ENCODE data around the gene MLXIP.

The MLXIP gene

DNA sequence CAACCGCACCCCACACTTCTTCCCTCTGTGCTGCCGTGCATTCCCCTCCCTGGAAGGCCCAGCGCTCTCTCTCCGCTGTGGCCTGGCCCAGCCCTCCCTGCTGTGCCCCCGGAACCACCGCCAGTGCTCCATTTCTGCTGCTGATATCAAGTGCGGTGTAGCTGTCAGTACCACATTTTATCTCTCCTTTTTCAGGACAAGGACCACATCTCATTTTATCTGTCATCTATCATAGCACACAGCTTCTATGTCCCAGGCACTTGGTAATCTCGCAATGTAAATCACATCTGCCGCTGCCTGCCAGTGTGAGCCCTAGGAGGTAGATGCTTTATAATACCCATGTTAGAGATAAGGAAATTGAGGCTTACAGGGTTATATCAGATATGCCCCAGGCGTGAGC lies 77.1 kb downstream of the MLXIP start:
- Histone ChIP-seq H3K27me3 (ENCODE audit: insufficient read depth, low read length, poor library complexity) (no peaks in the 10 kb centered on the region), H3K4me1 (ENCODE audit: control insufficient read depth, low read depth, low read length) (no peaks in the 10 kb centered on the region), H3K36me3 (ENCODE audit: control insufficient read depth, insufficient read depth, low read length) (no peaks in the 10 kb centered on the region), H4K5ac (ENCODE audit: low read length) (no peak overlapping the region), H3K56ac (ENCODE audit: low read length) (peak overlapping the region; percentile 69), H3K79me2 (ENCODE audit: control insufficient read depth, insufficient read depth, low read length) (no peaks in the 10 kb centered on the region), H3K4ac (ENCODE audit: low read depth, low read length) (no peak overlapping the region), H2BK5ac (ENCODE audit: low read length) (peak overlapping the region; percentile 14), H3K9ac (ENCODE audit: low read length) (no peak overlapping the region), H3K18ac (ENCODE audit: low read length) (no peak overlapping the region), H3K79me1 (ENCODE audit: low read length) (no peaks in the 10 kb centered on the region), H2BK15ac (replicated peaks; ENCODE audit: low read depth) (no peak overlapping the region), H4K8ac (ENCODE audit: low read depth, low read length) (no peak overlapping the region), H3K4me2 (ENCODE audit: low read length) (no peak overlapping the region), H3K27ac (ENCODE audit: low read depth, low read length) (peak overlapping the region; percentile 18), H3K4me3 (ENCODE audit: low read length) (no peak overlapping the region), H3K23ac (ENCODE audit: low read length) (no peak overlapping the region), H2AK5ac (ENCODE audit: low read length) (no peak overlapping the region), H2BK120ac (ENCODE audit: low read depth, low read length) (no peak overlapping the region)
- WGBS (ENCODE audit: extremely low coverage, insufficient coverage, low lambda C conversion rate), result no CpG with 5 or more reads among the region's 10 CpGs
- peak; percentile 92 for DNase-seq

GRCh38 chr12:122158700-122159285 lies 80.2 kb downstream of the MLXIP start:
- H3K9ac ChIP-seq (ENCODE audit: low read length), result no peak overlapping the region
- no peak overlapping the region for H3K56ac ChIP-seq (ENCODE audit: low read length)
- no peak overlapping the region for H3K4me3 ChIP-seq (ENCODE audit: low read length)
- H3K36me3 ChIP-seq (ENCODE audit: control insufficient read depth, insufficient read depth, low read length), result no peaks in the 10 kb centered on the region
- WGBS (ENCODE audit: extremely low coverage, insufficient coverage, low lambda C conversion rate), result no CpG with 5 or more reads among the region's 7 CpGs
- H4K5ac ChIP-seq (ENCODE audit: low read length), result no peak overlapping the region
- H2AK5ac ChIP-seq (ENCODE audit: low read length), result no peak overlapping the region
- H3K79me1 ChIP-seq (ENCODE audit: low read length), result no peaks in the 10 kb centered on the region
- no peak for DNase-seq
- H3K23ac ChIP-seq (ENCODE audit: low read length), result no peak overlapping the region
- no peak overlapping the region for H3K27ac ChIP-seq (ENCODE audit: low read depth, low read length)
- no peak overlapping the region for H3K4me2 ChIP-seq (ENCODE audit: low read length)
- H3K4ac ChIP-seq (ENCODE audit: low read depth, low read length), result no peak overlapping the region
- H2BK5ac ChIP-seq (ENCODE audit: low read length), result no peak overlapping the region
- no peak overlapping the region for H2BK120ac ChIP-seq (ENCODE audit: low read depth, low read length)
- no peak overlapping the region for H2BK15ac ChIP-seq (replicated peaks; ENCODE audit: low read depth)
- no peak overlapping the region for H3K18ac ChIP-seq (ENCODE audit: low read length)
- no peak overlapping the region for H4K8ac ChIP-seq (ENCODE audit: low read depth, low read length)
- H3K4me1 ChIP-seq (ENCODE audit: control insufficient read depth, low read depth, low read length), result no peaks in the 10 kb centered on the region
- H3K27me3 ChIP-seq (ENCODE audit: insufficient read depth, low read length, poor library complexity), result no peaks in the 10 kb centered on the region
- H3K79me2 ChIP-seq (ENCODE audit: control insufficient read depth, insufficient read depth, low read length), result no peaks in the 10 kb centered on the region

- peak; percentile 66 for DNase-seq
- H3K23ac ChIP-seq (ENCODE audit: low read length), result no peak overlapping the region
- no peaks in the 10 kb centered on the region for H3K79me2 ChIP-seq (ENCODE audit: control insufficient read depth, insufficient read depth, low read length)
- no peak overlapping the region for H3K18ac ChIP-seq (ENCODE audit: low read length)
- no peak overlapping the region for H3K9ac ChIP-seq (ENCODE audit: low read length)
- no peak overlapping the region for H4K8ac ChIP-seq (ENCODE audit: low read depth, low read length)
- H3K56ac ChIP-seq (ENCODE audit: low read length), result no peak overlapping the region
- WGBS (ENCODE audit: extremely low coverage, insufficient coverage, low lambda C conversion rate), result no CpG with 5 or more reads among the region's 4 CpGs
- no peak overlapping the region for H4K5ac ChIP-seq (ENCODE audit: low read length)
- H3K4ac ChIP-seq (ENCODE audit: low read depth, low read length), result no peak overlapping the region
- H2BK120ac ChIP-seq (ENCODE audit: low read depth, low read length), result no peak overlapping the region
- H3K4me2 ChIP-seq (ENCODE audit: low read length), result no peak overlapping the region
- no peaks in the 10 kb centered on the region for H3K36me3 ChIP-seq (ENCODE audit: control insufficient read depth, insufficient read depth, low read length)
- H3K4me3 ChIP-seq (ENCODE audit: low read length), result no peak overlapping the region
- H2BK15ac ChIP-seq (replicated peaks; ENCODE audit: low read depth), result no peak overlapping the region
- H2BK5ac ChIP-seq (ENCODE audit: low read length), result no peak overlapping the region
- no peaks in the 10 kb centered on the region for H3K79me1 ChIP-seq (ENCODE audit: low read length)
- H3K4me1 ChIP-seq (ENCODE audit: control insufficient read depth, low read depth, low read length), result no peaks in the 10 kb centered on the region
- H3K27ac ChIP-seq (ENCODE audit: low read depth, low read length), result no peak overlapping the region
- no peaks in the 10 kb centered on the region for H3K27me3 ChIP-seq (ENCODE audit: insufficient read depth, low read length, poor library complexity)
- no peak overlapping the region for H2AK5ac ChIP-seq (ENCODE audit: low read length)
Measured at GRCh38 chr12:122159882-122160281, 81.3 kb downstream of the MLXIP start.

GRCh38 chr12:122160761-122161160 lies 82.2 kb downstream of the MLXIP start:
- no peak overlapping the region for H3K56ac ChIP-seq (ENCODE audit: low read length)
- no peak overlapping the region for H3K27ac ChIP-seq (ENCODE audit: low read depth, low read length)
- H3K9ac ChIP-seq (ENCODE audit: low read length), result no peak overlapping the region
- no peak overlapping the region for H3K4me2 ChIP-seq (ENCODE audit: low read length)
- DNase-seq, result no peak
- H3K27me3 ChIP-seq (ENCODE audit: insufficient read depth, low read length, poor library complexity), result no peaks in the 10 kb centered on the region
- H2BK120ac ChIP-seq (ENCODE audit: low read depth, low read length), result no peak overlapping the region
- H2BK15ac ChIP-seq (replicated peaks; ENCODE audit: low read depth), result no peak overlapping the region
- no peaks in the 10 kb centered on the region for H3K79me1 ChIP-seq (ENCODE audit: low read length)
- H3K4me3 ChIP-seq (ENCODE audit: low read length), result no peak overlapping the region
- H3K4me1 ChIP-seq (ENCODE audit: control insufficient read depth, low read depth, low read length), result no peaks in the 10 kb centered on the region
- H3K79me2 ChIP-seq (ENCODE audit: control insufficient read depth, insufficient read depth, low read length), result no peaks in the 10 kb centered on the region
- no CpG with 5 or more reads among the region's 11 CpGs for WGBS (ENCODE audit: extremely low coverage, insufficient coverage, low lambda C conversion rate)
- no peak overlapping the region for H3K4ac ChIP-seq (ENCODE audit: low read depth, low read length)
- H3K23ac ChIP-seq (ENCODE audit: low read length), result no peak overlapping the region
- H3K18ac ChIP-seq (ENCODE audit: low read length), result no peak overlapping the region
- H2BK5ac ChIP-seq (ENCODE audit: low read length), result no peak overlapping the region
- H3K36me3 ChIP-seq (ENCODE audit: control insufficient read depth, insufficient read depth, low read length), result no peaks in the 10 kb centered on the region
- no peak overlapping the region for H2AK5ac ChIP-seq (ENCODE audit: low read length)
- H4K5ac ChIP-seq (ENCODE audit: low read length), result no peak overlapping the region
- no peak overlapping the region for H4K8ac ChIP-seq (ENCODE audit: low read depth, low read length)

DNA sequence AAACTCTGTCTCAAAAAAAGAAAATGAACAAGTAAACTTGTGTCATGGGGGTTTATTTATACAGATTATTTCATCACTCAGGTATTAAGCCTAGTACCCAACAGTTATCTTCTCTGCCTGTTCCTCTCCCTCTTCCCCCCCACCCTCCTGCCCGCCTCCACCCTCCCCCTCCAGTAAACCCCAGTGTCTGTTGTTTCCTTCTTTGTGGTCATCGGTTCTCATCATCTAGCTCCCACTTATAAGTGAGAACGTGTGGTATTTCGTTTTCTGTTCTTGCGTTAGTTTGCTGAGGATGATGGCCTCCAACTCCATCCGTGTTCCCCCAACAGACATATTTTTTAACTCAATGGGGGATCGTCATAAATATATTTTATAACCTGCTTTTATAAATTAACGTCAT lies 83.1 kb downstream of the MLXIP start:
- no peak for DNase-seq
- WGBS (ENCODE audit: extremely low coverage, insufficient coverage, low lambda C conversion rate), result no CpG with 5 or more reads among the region's 8 CpGs

DNA sequence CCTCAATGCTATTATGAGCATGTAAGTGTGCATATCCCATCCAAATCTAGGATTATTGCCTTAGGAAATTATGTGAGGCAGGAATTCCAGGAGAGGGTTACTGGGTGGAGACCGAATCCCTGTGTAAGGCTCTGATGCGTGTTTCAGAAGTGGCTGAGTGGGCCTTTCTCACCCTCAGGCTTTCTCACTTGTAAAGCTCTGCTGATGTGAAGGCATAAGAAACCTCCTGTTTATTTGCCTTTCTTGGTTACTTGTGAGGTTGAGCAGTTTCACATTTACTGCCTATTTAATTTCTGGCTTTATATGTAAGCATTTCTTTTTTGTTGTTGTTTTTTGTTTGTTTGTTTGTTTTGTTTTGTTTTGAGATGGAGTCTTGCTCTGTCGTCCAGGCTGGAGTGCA lies 84.4 kb downstream of the MLXIP start:
- Histone ChIP-seq H4K5ac (ENCODE audit: low read length) (no peak overlapping the region), H3K4me1 (ENCODE audit: control insufficient read depth, low read depth, low read length) (no peaks in the 10 kb centered on the region), H2BK5ac (ENCODE audit: low read length) (no peak overlapping the region), H3K18ac (ENCODE audit: low read length) (no peak overlapping the region), H2AK5ac (ENCODE audit: low read length) (no peak overlapping the region), H3K36me3 (ENCODE audit: control insufficient read depth, insufficient read depth, low read length) (no peaks in the 10 kb centered on the region), H3K23ac (ENCODE audit: low read length) (no peak overlapping the region), H2BK15ac (replicated peaks; ENCODE audit: low read depth) (no peak overlapping the region), H3K79me1 (ENCODE audit: low read length) (no peaks in the 10 kb centered on the region), H3K27me3 (ENCODE audit: insufficient read depth, low read length, poor library complexity) (no peaks in the 10 kb centered on the region), H3K79me2 (ENCODE audit: control insufficient read depth, insufficient read depth, low read length) (no peaks in the 10 kb centered on the region), H4K8ac (ENCODE audit: low read depth, low read length) (no peak overlapping the region), H3K4me3 (ENCODE audit: low read length) (no peak overlapping the region), H3K9ac (ENCODE audit: low read length) (no peak overlapping the region), H2BK120ac (ENCODE audit: low read depth, low read length) (no peak overlapping the region), H3K27ac (ENCODE audit: low read depth, low read length) (no peak overlapping the region), H3K4me2 (ENCODE audit: low read length) (no peak overlapping the region), H3K56ac (ENCODE audit: low read length) (no peak overlapping the region), H3K4ac (ENCODE audit: low read depth, low read length) (no peak overlapping the region)
- no peak for DNase-seq
- WGBS (ENCODE audit: extremely low coverage, insufficient coverage, low lambda C conversion rate), result no CpG with 5 or more reads among the region's 3 CpGs

More for the DNA sequence above, 83.1 kb downstream of the MLXIP start:
- no peak overlapping the region for H3K9ac ChIP-seq (ENCODE audit: low read length)
- no peak overlapping the region for H2BK5ac ChIP-seq (ENCODE audit: low read length)
- no peak overlapping the region for H2BK15ac ChIP-seq (replicated peaks; ENCODE audit: low read depth)
- no peaks in the 10 kb centered on the region for H3K79me2 ChIP-seq (ENCODE audit: control insufficient read depth, insufficient read depth, low read length)
- no peak overlapping the region for H3K4ac ChIP-seq (ENCODE audit: low read depth, low read length)
- no peak overlapping the region for H3K4me2 ChIP-seq (ENCODE audit: low read length)
- H3K4me3 ChIP-seq (ENCODE audit: low read length), result no peak overlapping the region
- H3K27me3 ChIP-seq (ENCODE audit: insufficient read depth, low read length, poor library complexity), result no peaks in the 10 kb centered on the region
- no peak overlapping the region for H2AK5ac ChIP-seq (ENCODE audit: low read length)
- no peak overlapping the region for H2BK120ac ChIP-seq (ENCODE audit: low read depth, low read length)
- H3K56ac ChIP-seq (ENCODE audit: low read length), result no peak overlapping the region
- no peak overlapping the region for H3K18ac ChIP-seq (ENCODE audit: low read length)
- no peak overlapping the region for H3K27ac ChIP-seq (ENCODE audit: low read depth, low read length)
- H4K5ac ChIP-seq (ENCODE audit: low read length), result no peak overlapping the region
- no peak overlapping the region for H3K23ac ChIP-seq (ENCODE audit: low read length)
- no peaks in the 10 kb centered on the region for H3K79me1 ChIP-seq (ENCODE audit: low read length)
- H4K8ac ChIP-seq (ENCODE audit: low read depth, low read length), result no peak overlapping the region
- H3K4me1 ChIP-seq (ENCODE audit: control insufficient read depth, low read depth, low read length), result no peaks in the 10 kb centered on the region
- no peaks in the 10 kb centered on the region for H3K36me3 ChIP-seq (ENCODE audit: control insufficient read depth, insufficient read depth, low read length)

All from mesendoderm (in vitro differentiated cells).